ENCODE results near the gene FAM170B.

GRCh38 chr10:49128854-49129253 is 5.0 kb downstream of the FAM170B start:
- TF ChIP-seq CTCF (IDR thresholded peaks at IDR 0.05) (no peak), POLR2A (IDR thresholded peaks at IDR 0.05) (no peak)

Data from testis (tissue), 2 donors.